ENCODE data around the gene C1orf122.

C1orf122 gene

DNA sequence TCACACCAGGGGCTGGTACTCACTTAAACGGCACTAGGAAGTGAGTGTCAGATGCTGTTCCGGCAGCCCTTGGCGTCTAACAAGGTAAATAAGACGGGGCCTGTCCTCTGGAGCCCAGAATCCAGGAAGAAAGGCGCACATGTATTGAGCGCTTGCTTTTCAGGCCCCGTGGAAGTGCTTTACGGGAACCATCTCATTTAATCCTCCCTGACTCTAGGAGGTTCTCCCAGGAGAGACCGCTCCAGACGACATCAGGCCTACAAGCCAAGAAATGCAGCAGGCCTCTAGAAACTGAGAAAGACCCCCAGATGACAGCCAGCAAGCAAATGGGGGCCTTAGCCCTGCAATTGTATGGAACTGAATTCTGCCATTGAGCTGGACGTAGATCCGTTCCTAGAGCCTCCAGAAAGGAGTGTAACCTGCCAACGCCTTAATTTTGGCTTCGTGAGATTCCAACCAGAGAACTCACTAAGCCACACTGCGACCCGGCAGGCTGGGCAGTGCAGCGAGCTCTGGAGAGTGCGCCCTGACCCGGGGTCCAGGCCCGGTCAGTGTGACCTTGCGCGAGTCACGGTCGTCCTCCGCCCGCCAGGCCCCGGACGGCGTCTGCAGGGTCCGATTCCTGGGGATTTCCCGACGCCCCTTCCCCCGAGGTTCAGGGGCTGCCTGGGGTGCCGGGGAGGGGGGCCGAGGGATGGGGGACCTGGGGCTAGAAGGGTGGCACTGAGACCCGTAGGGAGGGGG, 14.5 kb upstream of the C1orf122 start:
- TF ChIP-seq, protein P1, sequence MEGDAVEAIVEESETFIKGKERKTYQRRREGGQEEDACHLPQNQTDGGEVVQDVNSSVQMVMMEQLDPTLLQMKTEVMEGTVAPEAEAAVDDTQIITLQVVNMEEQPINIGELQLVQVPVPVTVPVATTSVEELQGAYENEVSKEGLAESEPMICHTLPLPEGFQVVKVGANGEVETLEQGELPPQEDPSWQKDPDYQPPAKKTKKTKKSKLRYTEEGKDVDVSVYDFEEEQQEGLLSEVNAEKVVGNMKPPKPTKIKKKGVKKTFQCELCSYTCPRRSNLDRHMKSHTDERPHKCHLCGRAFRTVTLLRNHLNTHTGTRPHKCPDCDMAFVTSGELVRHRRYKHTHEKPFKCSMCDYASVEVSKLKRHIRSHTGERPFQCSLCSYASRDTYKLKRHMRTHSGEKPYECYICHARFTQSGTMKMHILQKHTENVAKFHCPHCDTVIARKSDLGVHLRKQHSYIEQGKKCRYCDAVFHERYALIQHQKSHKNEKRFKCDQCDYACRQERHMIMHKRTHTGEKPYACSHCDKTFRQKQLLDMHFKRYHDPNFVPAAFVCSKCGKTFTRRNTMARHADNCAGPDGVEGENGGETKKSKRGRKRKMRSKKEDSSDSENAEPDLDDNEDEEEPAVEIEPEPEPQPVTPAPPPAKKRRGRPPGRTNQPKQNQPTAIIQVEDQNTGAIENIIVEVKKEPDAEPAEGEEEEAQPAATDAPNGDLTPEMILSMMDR (IDR thresholded peaks at IDR 0.05; ENCODE audit: control insufficient read depth, insufficient read depth, low read depth, low read length, missing control alignments), result no peak
- H3K4me3 ChIP-seq (ENCODE audit: control insufficient read depth, low read depth, low read length), result peak overlapping the region; percentile 48; the same call in 1 of the 2 replicates
- DNase-seq (ENCODE audit: low read depth), result no peak

DNA sequence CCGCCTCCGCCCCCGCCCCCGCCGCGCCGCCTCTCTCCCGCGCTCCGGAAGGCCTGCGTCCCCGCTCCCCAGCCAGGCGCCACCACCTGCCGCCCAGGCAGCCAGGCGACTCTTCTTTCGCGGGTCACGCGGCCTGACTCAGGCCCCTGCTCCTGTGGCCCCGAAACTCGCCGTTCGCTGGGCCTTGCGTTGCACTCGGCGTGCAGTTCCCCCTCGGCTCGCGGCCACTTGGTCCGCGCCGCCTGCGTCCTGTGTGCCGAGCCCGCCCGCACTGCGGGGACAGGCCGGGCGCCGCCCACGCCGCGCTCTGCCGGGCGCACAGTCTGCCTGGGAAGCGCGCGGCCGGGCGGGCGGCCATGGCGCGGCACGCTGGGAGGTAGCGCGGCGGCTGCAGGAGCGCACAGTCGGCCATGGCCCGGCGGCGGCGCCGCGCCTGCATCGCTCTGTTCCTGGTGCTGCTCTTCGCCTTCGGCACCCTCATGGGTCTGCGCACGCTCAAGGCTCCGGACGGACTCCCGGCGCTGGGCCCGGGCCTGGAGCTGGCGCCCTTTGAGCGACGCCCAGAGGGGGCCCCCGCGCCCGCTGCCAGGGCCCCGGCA, 13.7 kb upstream of the C1orf122 start, which contains the start of gene MANEAL:
Gene MANEAL (plus strand): TSS at position 75 of the 599 bp plus-strand sequence. CDS start 336 bp downstream, at position 411.
- H3K4me3 ChIP-seq (ENCODE audit: control insufficient read depth, low read depth, low read length), result peak within 1 kb of the TSS; percentile 48
- DNase-seq (ENCODE audit: low read depth), result no peak
- TF ChIP-seq, protein P1 (IDR thresholded peaks at IDR 0.05; ENCODE audit: control insufficient read depth, insufficient read depth, low read depth, low read length, missing control alignments), result no peak

GRCh38 chr1:37794372-37795339, 12.9 kb upstream of the C1orf122 start:
- H3K4me3 ChIP-seq (ENCODE audit: control insufficient read depth, low read depth, low read length), result peak overlapping the region; percentile 34
- no peak for DNase-seq (ENCODE audit: low read depth)
- TF ChIP-seq, protein P1 (IDR thresholded peaks at IDR 0.05; ENCODE audit: control insufficient read depth, insufficient read depth, low read depth, low read length, missing control alignments), result peak; percentile 13

DNA sequence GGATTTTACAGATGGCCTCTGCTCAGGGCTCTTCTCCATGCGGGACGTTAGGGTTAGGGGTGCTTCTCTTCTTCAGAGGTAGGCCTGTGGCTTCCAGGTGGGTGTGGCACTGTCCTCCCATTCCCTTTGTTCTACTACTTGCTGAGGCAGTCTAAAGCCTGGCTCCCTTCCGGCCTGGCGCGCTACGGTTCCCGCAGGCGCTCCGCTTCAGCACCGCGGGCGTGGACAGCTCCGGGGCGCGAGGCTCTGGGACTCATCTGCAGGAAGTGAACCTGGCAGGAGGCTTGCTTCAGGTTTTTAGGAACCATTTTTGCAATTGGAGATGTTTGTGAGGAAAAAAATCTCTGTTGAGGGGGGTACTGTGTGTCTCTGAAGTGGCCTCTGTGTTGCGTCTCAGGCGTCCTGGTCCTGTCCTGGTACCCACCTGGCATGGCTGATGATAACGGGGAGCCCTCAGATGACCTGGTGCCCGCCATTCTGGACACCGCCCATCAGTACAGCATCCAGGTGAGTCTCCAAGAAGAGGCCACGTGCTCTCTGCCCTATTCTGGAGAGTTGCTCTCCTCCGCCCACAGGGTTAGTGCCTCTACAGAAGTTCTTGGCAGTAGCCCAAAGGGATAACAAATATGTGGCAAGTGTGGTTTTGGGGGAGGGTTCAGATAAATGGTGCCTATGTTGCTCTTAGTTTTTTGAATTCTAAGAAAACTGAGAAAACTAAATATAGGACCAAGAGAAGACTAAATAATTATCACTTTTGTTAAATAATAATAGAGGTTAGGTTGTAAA, 12.1 kb upstream of the C1orf122 start:
- TF ChIP-seq, protein P1 (IDR thresholded peaks at IDR 0.05; ENCODE audit: control insufficient read depth, insufficient read depth, low read depth, low read length, missing control alignments), result no peak
- H3K4me3 ChIP-seq (ENCODE audit: control insufficient read depth, low read depth, low read length), result no peak overlapping the region
- no peak for DNase-seq (ENCODE audit: low read depth)

DNA sequence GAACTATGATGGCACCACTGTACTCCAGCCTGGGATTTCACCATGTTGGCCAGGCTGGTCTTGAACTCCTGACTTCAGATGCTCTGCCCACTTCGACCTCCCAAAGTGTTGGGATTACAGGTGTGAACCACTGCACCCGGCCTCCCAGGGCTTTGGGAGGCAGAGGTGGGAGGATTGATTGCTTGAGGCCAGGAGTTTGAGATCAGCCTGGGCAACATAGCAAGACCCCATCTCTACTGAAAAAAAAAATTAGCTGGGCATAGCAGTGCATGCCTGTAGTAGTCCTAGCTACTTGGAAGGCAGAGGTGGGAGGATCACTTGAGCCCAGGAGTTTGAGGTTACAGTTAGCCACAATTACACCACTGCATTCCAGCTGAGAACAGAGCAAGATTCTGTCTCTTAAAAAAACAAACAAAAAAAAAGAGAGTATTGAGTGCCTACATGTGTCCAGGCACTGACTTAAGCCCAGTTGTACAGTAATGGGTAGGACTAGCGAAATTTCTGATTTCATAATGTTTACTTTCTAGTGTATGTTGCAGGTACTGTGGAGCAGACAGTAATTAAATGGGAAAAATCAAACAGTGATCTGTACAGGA, 9.7 kb upstream of the C1orf122 start:
- H3K4me3 ChIP-seq (ENCODE audit: control insufficient read depth, low read depth, low read length), result no peak overlapping the region
- DNase-seq (ENCODE audit: low read depth), result peak; percentile 57
- TF ChIP-seq, protein P1 (IDR thresholded peaks at IDR 0.05; ENCODE audit: control insufficient read depth, insufficient read depth, low read depth, low read length, missing control alignments), result no peak

Measured in AG09309 (cell line).